Body of pancreas (tissue), 4 donors: ENCODE results near the gene KRTAP13-4. TPM values are rescaled to one million over a fixed set of nuclear protein-coding genes. Genes with fewer than 3 reads are reported as not detected.

Experiments
- ATAC-seq: fragments of 150-250 bp; one replicate; pipeline ENCODE4 v1.9.1; 2016
- DNase-seq, 4 donors: peaks; one replicate each; pipeline ENCODE4 v3.0.0-alpha.2; 2019
- H3K27ac ChIP-seq, 4 donors: fragments of 200-600 bp; sonication (generic); 1 replicate in 3 of 4; 2 replicates in 1 of 4; pipeline versions ENCODE4 v1.5.1 to v1.6.1; 2016 to 2019; ENCODE audit warnings: mild to moderate bottlenecking in 1 of 4, mixed read lengths in 1 of 4, moderate library complexity in 1 of 4
- H3K27me3 ChIP-seq, 2 donors: fragments of 200-600 bp; sonication (generic); one replicate each; pipeline ENCODE4 v1.6.0; 2016; ENCODE audit warnings: mild to moderate bottlenecking in 1 of 2
- H3K36me3 ChIP-seq, 2 donors: fragments of 200-600 bp; sonication (generic); replicated peaks in 1 of 2; 2 replicates each; pipeline ENCODE4 v1.5.1; 2016; ENCODE audit warnings: low read depth in 2 of 2; ENCODE audit not compliant: insufficient read depth in 1 of 2
- H3K4me1 ChIP-seq: fragments of 200-600 bp; sonication (generic); one replicate; pipeline ENCODE4 v1.6.0; 2016
- H3K4me3 ChIP-seq, 2 donors: fragments of 200-600 bp; sonication (generic); 1 replicate in 1 of 2; 2 replicates in 1 of 2; pipeline ENCODE4 v1.5.1; 2016 to 2019
- H3K9me3 ChIP-seq, 3 donors: fragments of 200-600 bp; sonication (generic); 1 replicate in 2 of 3; 2 replicates in 1 of 3; pipeline ENCODE4 v1.5.1; 2016
- POLR2A ChIP-seq, 3 donors: fragments of 450-650 bp; IDR thresholded peaks; one replicate each; pipeline ENCODE4 v1.6.1; 2016; ENCODE audit warnings: antibody characterized with exemption in 3 of 3, mild to moderate bottlenecking in 2 of 3
- WGBS, 2 donors: methylation state at CpG; one replicate each; pipeline ENCODE4 v1.1.5; 2017; 5-methylcytosine and 5-hydroxymethylcytosine counted together
- intact Hi-C: fragments of 100-400 bp; cut with DNase I; formaldehyde crosslinking; loops from one replicate; pipeline ENCODE4 v1.15.1; 2023
- total RNA-seq, 2 donors: library from RNA; depleted of rRNA; stranded (reverse); fragments of >200 nt; gene quantifications; one replicate each; pipeline ENCODE4 v1.1.0, GENCODE V29; 2016
- TF ChIP-seq, protein P1 (sequence below), 7 experiments: fragments of 450-650 bp in 4 of 7; fragments of 200-600 bp in 3 of 7; sonication (generic) in 3 of 7; IDR thresholded peaks; one replicate each; pipeline ENCODE4 v1.5.1; 2016 to 2019; ENCODE audit warnings: antibody characterized with exemption in 7 of 7

Gene KRTAP13-4
- total RNA-seq, 2 donors from 2014 or later, result not detected

DNA sequence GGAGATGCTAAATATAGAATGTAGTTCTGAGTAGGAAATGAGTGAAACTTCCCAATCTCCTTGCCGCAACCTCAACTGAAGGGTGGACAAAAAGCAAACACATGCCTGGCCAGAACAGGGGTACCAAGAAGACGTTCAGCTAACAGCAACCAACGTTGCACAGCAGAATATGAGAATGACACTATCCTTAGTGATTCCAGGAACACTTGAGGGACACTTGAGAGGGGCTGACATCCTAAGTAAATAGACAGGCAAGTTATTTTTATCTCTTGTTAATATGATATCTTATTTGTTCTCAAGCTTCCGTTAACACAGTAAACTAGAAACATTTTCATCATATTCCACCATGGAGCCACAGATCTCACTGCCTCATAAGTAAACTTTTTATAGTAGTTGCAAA lies 49.2 kb downstream of the KRTAP13-4 start:
- no peaks in the 10 kb centered on the region for H3K27me3 ChIP-seq
- intact Hi-C loops, result no loop called here
- H3K27ac ChIP-seq, result no peak overlapping the region
- no peak overlapping the region for H3K4me3 ChIP-seq
- TF ChIP-seq POLR2A (IDR thresholded peaks at IDR 0.05), result no peak
- H3K9me3 ChIP-seq, result no peaks in the 10 kb centered on the region
- H3K4me1 ChIP-seq, result no peaks in the 10 kb centered on the region
- no peak for DNase-seq
- WGBS, 2 donors, result 40 to 46% methylated on average over 4 of the region's 4 CpGs
- H3K36me3 ChIP-seq, result no peaks in the 10 kb centered on the region
- ATAC-seq, result no peak

DNA sequence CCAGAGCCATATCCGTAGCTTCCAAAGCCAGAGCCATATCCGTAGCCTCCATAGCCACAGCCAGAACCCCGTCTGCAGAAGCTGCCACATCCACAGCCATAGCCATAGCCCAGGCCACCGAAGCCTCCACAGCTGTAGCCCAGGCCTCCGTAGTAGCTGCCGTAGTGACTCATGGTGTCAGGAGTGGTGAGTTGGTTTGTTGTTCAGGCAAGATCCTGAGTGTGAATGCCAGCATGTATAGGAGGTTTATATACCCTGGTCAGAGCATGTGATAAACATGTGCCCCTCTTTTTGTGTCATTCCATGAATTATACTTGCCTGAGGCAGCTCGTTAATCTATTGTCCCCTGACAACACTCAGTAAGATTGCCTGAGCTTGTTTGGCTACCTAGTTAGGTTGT lies 50.1 kb downstream of the KRTAP13-4 start, which contains the start of gene KRTAP19-1:
Gene KRTAP19-1 (minus strand): TSS at position 223 of the 400 bp plus-strand sequence. CDS start 50 bp downstream, at position 173.
- H3K4me1 ChIP-seq, result no peaks in the 10 kb centered on the region
- intact Hi-C loops, result no loop called here
- WGBS, 2 donors, result 57 to 63% methylated on average over 5 to 7 of the region's 7 CpGs

More for the DNA sequence above, 50.1 kb downstream of the KRTAP13-4 start, which contains the start of gene KRTAP19-1:
- TF ChIP-seq POLR2A (IDR thresholded peaks at IDR 0.05), result no peak
- TF ChIP-seq, protein P1, sequence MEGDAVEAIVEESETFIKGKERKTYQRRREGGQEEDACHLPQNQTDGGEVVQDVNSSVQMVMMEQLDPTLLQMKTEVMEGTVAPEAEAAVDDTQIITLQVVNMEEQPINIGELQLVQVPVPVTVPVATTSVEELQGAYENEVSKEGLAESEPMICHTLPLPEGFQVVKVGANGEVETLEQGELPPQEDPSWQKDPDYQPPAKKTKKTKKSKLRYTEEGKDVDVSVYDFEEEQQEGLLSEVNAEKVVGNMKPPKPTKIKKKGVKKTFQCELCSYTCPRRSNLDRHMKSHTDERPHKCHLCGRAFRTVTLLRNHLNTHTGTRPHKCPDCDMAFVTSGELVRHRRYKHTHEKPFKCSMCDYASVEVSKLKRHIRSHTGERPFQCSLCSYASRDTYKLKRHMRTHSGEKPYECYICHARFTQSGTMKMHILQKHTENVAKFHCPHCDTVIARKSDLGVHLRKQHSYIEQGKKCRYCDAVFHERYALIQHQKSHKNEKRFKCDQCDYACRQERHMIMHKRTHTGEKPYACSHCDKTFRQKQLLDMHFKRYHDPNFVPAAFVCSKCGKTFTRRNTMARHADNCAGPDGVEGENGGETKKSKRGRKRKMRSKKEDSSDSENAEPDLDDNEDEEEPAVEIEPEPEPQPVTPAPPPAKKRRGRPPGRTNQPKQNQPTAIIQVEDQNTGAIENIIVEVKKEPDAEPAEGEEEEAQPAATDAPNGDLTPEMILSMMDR (IDR thresholded peaks at IDR 0.05), result no peak
- Histone ChIP-seq H3K4me3 (no peak within 1 kb of the TSS), H3K36me3 (no peaks in the 10 kb centered on the region), H3K27ac (no peak within 1 kb of the TSS), H3K27me3 (no peaks in the 10 kb centered on the region), H3K9me3 (no peaks in the 10 kb centered on the region)
- ATAC-seq (no peak), DNase-seq (no peak)

Other genes with a start within 250 kb of the KRTAP13-4 start
- gene CLDN8, start 214.1 kb upstream of the KRTAP13-4 start, total RNA-seq, result under 1 TPM in 1 of 2 donors, not detected in 1; 0.66 TPM
- not detected for gene KRTAP24-1, start 147.3 kb upstream of the KRTAP13-4 start, total RNA-seq
- gene KRTAP25-1, start 140.7 kb upstream of the KRTAP13-4 start, total RNA-seq, result not detected
- gene KRTAP26-1, start 109.9 kb upstream of the KRTAP13-4 start, total RNA-seq, result not detected
- not detected for gene KRTAP27-1, start 92.5 kb upstream of the KRTAP13-4 start, total RNA-seq
- not detected for gene KRTAP23-1, start 81.6 kb upstream of the KRTAP13-4 start, total RNA-seq
- gene KRTAP13-2, start 57.9 kb upstream of the KRTAP13-4 start, total RNA-seq, result not detected
- not detected for gene KRTAP13-1, start 34.2 kb upstream of the KRTAP13-4 start, total RNA-seq
- not detected for gene KRTAP13-3, start 4.3 kb upstream of the KRTAP13-4 start, total RNA-seq
- gene KRTAP15-1, start 10.1 kb downstream of the KRTAP13-4 start, total RNA-seq, result not detected
- not detected for gene KRTAP19-1, start 50.1 kb downstream of the KRTAP13-4 start, total RNA-seq
- not detected for gene KRTAP19-2, start 57.2 kb downstream of the KRTAP13-4 start, total RNA-seq
- gene KRTAP19-3, start 61.8 kb downstream of the KRTAP13-4 start, total RNA-seq, result not detected
- not detected for gene KRTAP19-4, start 66.9 kb downstream of the KRTAP13-4 start, total RNA-seq
- gene KRTAP19-5, start 71.9 kb downstream of the KRTAP13-4 start, total RNA-seq, result not detected
- gene KRTAP19-6, start 111.6 kb downstream of the KRTAP13-4 start, total RNA-seq, result not detected
- gene KRTAP19-7, start 131.1 kb downstream of the KRTAP13-4 start, total RNA-seq, result not detected
- gene KRTAP22-2, start 160.2 kb downstream of the KRTAP13-4 start, total RNA-seq, result not detected
- gene KRTAP6-3, start 162.2 kb downstream of the KRTAP13-4 start, total RNA-seq, result not detected
- not detected for gene KRTAP6-2, start 168.7 kb downstream of the KRTAP13-4 start, total RNA-seq
- not detected for gene KRTAP22-1, start 170.9 kb downstream of the KRTAP13-4 start, total RNA-seq
- not detected for gene KRTAP6-1, start 183.7 kb downstream of the KRTAP13-4 start, total RNA-seq
- gene KRTAP20-1, start 186.2 kb downstream of the KRTAP13-4 start, total RNA-seq, result not detected
- not detected for gene KRTAP20-4, start 190.4 kb downstream of the KRTAP13-4 start, total RNA-seq
- not detected for gene KRTAP20-2, start 205.0 kb downstream of the KRTAP13-4 start, total RNA-seq
- not detected for gene KRTAP20-3, start 212.6 kb downstream of the KRTAP13-4 start, total RNA-seq